Endothelial cell of umbilical vein (primary cell): Measurements from ENCODE around the gene THRSP. TPM values are rescaled to one million over a fixed set of nuclear protein-coding genes. Genes with fewer than 3 reads are reported as not detected.

Experiments used
- BruUV-seq: library from RNA; stranded (reverse); fragments of 400-500 nt; replicated peaks from 2 replicates; lab custom pipeline; 2021; lab: Mats Ljungman, UMichigan
- CTCF ChIA-PET: fragments of 300-600, 350-600 bp; sonication (Branson Sonifier 250); formaldehyde crosslinking; loops from one replicate; lab custom pipeline; 2021; ENCODE audit warnings: antibody characterized with exemption, inconsistent platforms; lab: Charles Lee
- POLR2A ChIA-PET: fragments of 300-600, 350-600 bp; sonication (Branson Sonifier 250); formaldehyde crosslinking; loops from one replicate; lab custom pipeline; 2021; ENCODE audit warnings: antibody characterized with exemption, inconsistent platforms; lab: Charles Lee
- DNase-seq: peaks from one replicate; pipeline ENCODE4 v3.0.0-alpha.2; 2011; ENCODE audit warnings: low read depth, low spot score
- FAIRE-seq: peaks from 2 replicates; lab custom pipeline; 2011; peaks lifted over from hg19 to GRCh38; lab: Jason Lieb, UNC
- H2AFZ ChIP-seq: 2 replicates; pipeline ENCODE4 v1.6.0; 2012; ENCODE audit warnings: low read depth, low read length, control low read depth, inconsistent platforms
- H3K27ac ChIP-seq: 2 replicates; pipeline ENCODE4 v1.5.1; 2011; ENCODE audit warnings: low read depth, mild to moderate bottlenecking, control low read depth, low read length, moderate library complexity; ENCODE audit not compliant: insufficient read depth
- H3K27me3 ChIP-seq, 2 experiments: 2 replicates each; pipeline versions ENCODE4 v1.6.0 to v1.6.1; 2011; ENCODE audit warnings: low read length in 2 of 2, mixed read lengths in 1 of 2; ENCODE audit not compliant: control insufficient read depth in 2 of 2, insufficient read depth in 2 of 2
- H3K36me3 ChIP-seq, 2 experiments: 2 replicates in 1 of 2; 3 replicates in 1 of 2; pipeline ENCODE4 v1.5.1; 2011; ENCODE audit warnings: low read length in 2 of 2, mild to moderate bottlenecking in 1 of 2, moderate library complexity in 1 of 2; ENCODE audit not compliant: control insufficient read depth in 2 of 2, insufficient read depth in 2 of 2; ENCODE audit errors: extremely low read depth in 1 of 2
- H3K4me1 ChIP-seq: 3 replicates; pipeline ENCODE4 v1.5.1; 2011; ENCODE audit warnings: mild to moderate bottlenecking, low read length; ENCODE audit not compliant: control insufficient read depth, insufficient read depth; ENCODE audit errors: extremely low read depth
- H3K4me2 ChIP-seq: 2 replicates; pipeline ENCODE4 v1.6.1; 2011; ENCODE audit warnings: low read length, control low read depth, mixed read lengths; ENCODE audit not compliant: insufficient read depth
- H3K4me3 ChIP-seq, 3 experiments: fragments of 200-600 bp in 1 of 3; sonication (generic), shearing (Covaris generic) in 1 of 3; replicated peaks in 1 of 3; 2 replicates each; pipeline ENCODE4 v1.5.1; 2011 to 2016; ENCODE audit warnings: control low read depth in 3 of 3, low read length in 3 of 3, mild to moderate bottlenecking in 2 of 3, inconsistent platforms in 1 of 3, low read depth in 1 of 3, moderate library complexity in 1 of 3; ENCODE audit not compliant: insufficient read depth in 1 of 3
- H3K79me2 ChIP-seq: 2 replicates; pipeline ENCODE4 v1.6.0; 2012; ENCODE audit warnings: low read length, inconsistent platforms; ENCODE audit not compliant: control insufficient read depth, insufficient read depth
- H3K9ac ChIP-seq: replicated peaks from 2 replicates; pipeline ENCODE3; 2011; ENCODE audit warnings: low read length, control low read depth; ENCODE audit not compliant: insufficient read depth; ENCODE audit errors: extremely low read depth
- H3K9me1 ChIP-seq: replicated peaks from 3 replicates; pipeline ENCODE4 v1.6.0; 2011; ENCODE audit warnings: mild to moderate bottlenecking, low read length; ENCODE audit not compliant: control insufficient read depth, insufficient read depth; ENCODE audit errors: extremely low read depth
- H3K9me3 ChIP-seq: replicated peaks from 2 replicates; pipeline ENCODE4 v1.5.1; 2012; ENCODE audit warnings: low read length, inconsistent platforms; ENCODE audit not compliant: control insufficient read depth, insufficient read depth
- H4K20me1 ChIP-seq: replicated peaks from 2 replicates; pipeline ENCODE3; 2011; ENCODE audit warnings: mild to moderate bottlenecking, low read length; ENCODE audit not compliant: control insufficient read depth, insufficient read depth; ENCODE audit errors: extremely low read depth
- CTCF ChIP-seq, 2 donors: IDR thresholded peaks; 1 replicate in 1 of 2; 2 replicates in 1 of 2; pipeline ENCODE4 v1.5.1; 2011; ENCODE audit warnings: low read length in 2 of 2, mild to moderate bottlenecking in 2 of 2, moderate library complexity in 2 of 2, control low read depth in 1 of 2, inconsistent platforms in 1 of 2, low read depth in 1 of 2; ENCODE audit not compliant: insufficient read depth in 1 of 2; ENCODE audit errors: extremely low read depth in 1 of 2
- EZH2 ChIP-seq: IDR thresholded peaks from 2 replicates; pipeline ENCODE4 v1.6.1; 2012; ENCODE audit warnings: borderline replicate concordance, low read depth, mild to moderate bottlenecking, moderate library complexity, low read length, inconsistent platforms; ENCODE audit not compliant: severe bottlenecking
- FOS ChIP-seq: IDR thresholded peaks from 2 replicates; pipeline ENCODE4 v1.6.1; 2011; ENCODE audit warnings: mild to moderate bottlenecking, low read length, moderate library complexity, borderline replicate concordance; ENCODE audit not compliant: insufficient read depth
- GATA2 ChIP-seq: IDR thresholded peaks from 2 replicates; pipeline ENCODE4 v1.7.0; 2011; ENCODE audit warnings: low read depth, mild to moderate bottlenecking, moderate library complexity, mixed read lengths, low read length; ENCODE audit not compliant: insufficient read length, insufficient read depth
- JUN ChIP-seq: IDR thresholded peaks from 2 replicates; pipeline ENCODE4 v1.6.1; 2011; ENCODE audit warnings: borderline replicate concordance, low read depth; ENCODE audit not compliant: insufficient read length, insufficient read depth
- MAX ChIP-seq: IDR thresholded peaks from 2 replicates; pipeline ENCODE4 v1.6.1; 2011; ENCODE audit not compliant: insufficient read depth, insufficient read length
- MYC ChIP-seq: IDR thresholded peaks from one replicate; pipeline ENCODE4 v1.6.1; 2011; ENCODE audit warnings: mild to moderate bottlenecking, low read depth, low read length
- POLR2A ChIP-seq: IDR thresholded peaks from 2 replicates; pipeline ENCODE4 v1.6.1; 2012; ENCODE audit warnings: low read depth, mild to moderate bottlenecking, control low read depth, low read length
- POLR2AphosphoS5 ChIP-seq: IDR thresholded peaks from 2 replicates; pipeline ENCODE4 v1.6.1; 2012; ENCODE audit warnings: low read depth, mild to moderate bottlenecking, control low read depth, low read length, moderate library complexity; ENCODE audit not compliant: insufficient read depth
- dilution Hi-C: fragments of 300-500 bp; cut with MboI; formaldehyde crosslinking; loops from one replicate; pipeline ENCODE4 v1.15.0; 2019; ENCODE audit warnings: low sequenced_read_pairs; ENCODE audit not compliant: extremely low pct_ligation_motif_present
- intact Hi-C: fragments of 100-400 bp; cut with micrococcal nuclease; formaldehyde crosslinking; loops from one replicate; pipeline ENCODE4 v1.10.0; 2022
- polyA plus RNA-seq, 4 experiments: library from polyadenylated mRNA; depleted of rRNA in 3 of 4; stranded (reverse) in 3 of 4; unstranded in 1 of 4; fragments of >200 nt; gene quantifications; 2 replicates each; pipeline versions ENCODE4 v1.2.1 to v1.2.3, GENCODE V29; 2011 to 2012; ENCODE audit warnings: missing spikeins in 1 of 4
- total RNA-seq: library from RNA; stranded (reverse); gene quantifications from 2 replicates; pipeline ENCODE4 v1.2.3, GENCODE V29; 2021

Gene THRSP
- total and polyA plus RNA-seq, 2 donors (not counting 3 experiments of a cell fraction or from before 2014, with no cell fraction given) = not detected

- no peak overlapping the region for H2AFZ ChIP-seq
- no TSS peak for BruUV-seq
- dilution Hi-C loops = no loop called here
- CTCF ChIA-PET = no interaction called here
- peaks cover 21% of the 10 kb centered on the region for H3K4me1 ChIP-seq
- DNase-seq (peak; percentile 26), FAIRE-seq (peak; percentile 18)
- no peaks in the 10 kb centered on the region for H3K27me3 ChIP-seq
- intact Hi-C loops = no loop called here
- H3K9me3 ChIP-seq = no peaks in the 10 kb centered on the region
- POLR2A ChIA-PET = no interaction called here
- no peak overlapping the region for H3K4me2 ChIP-seq
- H3K9ac ChIP-seq = no peak overlapping the region
- TF ChIP-seq CTCF (IDR thresholded peaks at IDR 0.05; ENCODE audit: extremely low read depth in 1 of 2, insufficient read depth in 1 of 2, low read depth in 1 of 2, low read length in 2 of 2) (no peak), GATA2 (no peak), POLR2A (no peak), EZH2 (no peak)
- H3K27ac ChIP-seq = no peak overlapping the region
- H3K4me3 ChIP-seq = no peak overlapping the region
- H3K79me2 ChIP-seq = no peaks in the 10 kb centered on the region
- no peaks in the 10 kb centered on the region for H3K36me3 ChIP-seq
- H4K20me1 ChIP-seq = no peaks in the 10 kb centered on the region
- no peaks in the 10 kb centered on the region for H3K9me1 ChIP-seq
These were observed 24.9 kb upstream of the THRSP start for GRCh38 chr11:78038697-78039313.

- Histone ChIP-seq H3K4me1 (peaks cover 21% of the 10 kb centered on the region), H3K27me3 (no peaks in the 10 kb centered on the region), H3K27ac (peak overlapping the region; percentile 92), H3K9me3 (no peaks in the 10 kb centered on the region), H2AFZ (peak overlapping the region; percentile 83), H3K79me2 (no peaks in the 10 kb centered on the region), H4K20me1 (no peaks in the 10 kb centered on the region), H3K9me1 (no peaks in the 10 kb centered on the region), H3K4me2 (peak overlapping the region; percentile 89), H3K9ac (peak overlapping the region; percentile 75), H3K36me3 (no peaks in the 10 kb centered on the region), H3K4me3 (no peak overlapping the region)
- dilution Hi-C loops = no loop called here
- TF ChIP-seq POLR2AphosphoS5 = no peak
- TF ChIP-seq FOS = no peak
- TF ChIP-seq EZH2 = no peak
- TF ChIP-seq JUN = no peak
- TF ChIP-seq CTCF (IDR thresholded peaks at IDR 0.05; ENCODE audit: extremely low read depth in 1 of 2, insufficient read depth in 1 of 2, low read depth in 1 of 2, low read length in 2 of 2) = no peak
- TF ChIP-seq POLR2A = no peak
- no peak for TF ChIP-seq MYC
- no peak for TF ChIP-seq GATA2
- no peak for TF ChIP-seq MAX
- ChIA-PET POLR2A (interaction anchor here (1.1 kb wide), 1 partner anchor 45 kb away, joined by 8 read pairs; the partner anchor contains the start of gene INTS4), CTCF (interaction anchor here (1.1 to 1.8 kb wide), 2 partner anchors 40 to 45 kb away, joined by 3 to 5 read pairs; partner anchors contain the start of gene INTS4)
- intact Hi-C loops = no loop called here
- DNase-seq (no peak), FAIRE-seq (no peak)
- no TSS peak for BruUV-seq
These were observed 24.2 kb upstream of the THRSP start for GRCh38 chr11:78039391-78039918.
